Keratinocyte (primary cell): ENCODE results near the gene FAM193B. TPM values are rescaled to one million over a fixed set of nuclear protein-coding genes. Genes with fewer than 3 reads are reported as not detected.
A peak's percentile ranks its signal among the peaks of the same experiment; 100 is the strongest.

Experiments
- DNase-seq: peaks from one replicate; pipeline ENCODE4 v3.0.0-alpha.2; 2011; ENCODE audit warnings: low read depth, missing footprints, low spot score
- FAIRE-seq: peaks from 2 replicates; lab custom pipeline; 2011; peaks lifted over from hg19 to GRCh38; lab: Jason Lieb, UNC
- H2AFZ ChIP-seq: 2 replicates; pipeline ENCODE4 v1.6.0; 2012; ENCODE audit warnings: low read length, control low read depth, inconsistent platforms; ENCODE audit not compliant: control insufficient read depth
- H3K27ac ChIP-seq: 2 replicates; pipeline ENCODE4 v1.5.1; 2011; ENCODE audit warnings: low read length; ENCODE audit not compliant: control insufficient read depth, insufficient read depth
- H3K27me3 ChIP-seq: 3 replicates; pipeline ENCODE4 v1.6.0; 2011; ENCODE audit warnings: low read length; ENCODE audit not compliant: control insufficient read depth, insufficient read depth; ENCODE audit errors: extremely low read depth
- H3K36me3 ChIP-seq, 2 experiments: 2 replicates in 1 of 2; 3 replicates in 1 of 2; pipeline ENCODE4 v1.5.1; 2011; ENCODE audit warnings: low read length in 2 of 2, mild to moderate bottlenecking in 1 of 2; ENCODE audit not compliant: control insufficient read depth in 2 of 2, insufficient read depth in 2 of 2; ENCODE audit errors: extremely low read depth in 1 of 2
- H3K4me1 ChIP-seq: 3 replicates; pipeline ENCODE4 v1.5.1; 2011; ENCODE audit warnings: low read length; ENCODE audit not compliant: control insufficient read depth, insufficient read depth; ENCODE audit errors: extremely low read depth
- H3K4me2 ChIP-seq: 3 replicates; pipeline ENCODE4 v1.6.0; 2011; ENCODE audit warnings: low read depth, low read length; ENCODE audit not compliant: control insufficient read depth, insufficient read depth; ENCODE audit errors: extremely low read depth
- H3K4me3 ChIP-seq, 3 experiments: fragments of 200-600 bp in 1 of 3; sonication (generic) in 1 of 3; 2 replicates in 2 of 3; 3 replicates in 1 of 3; pipeline ENCODE4 v1.5.1; 2011 to 2016; ENCODE audit warnings: low read length in 3 of 3, mild to moderate bottlenecking in 3 of 3, control low read depth in 2 of 3, inconsistent platforms in 1 of 3, low read depth in 1 of 3, mixed read lengths in 1 of 3, mixed run types in 1 of 3, moderate library complexity in 1 of 3; ENCODE audit not compliant: control insufficient read depth in 2 of 3, insufficient read depth in 2 of 3; ENCODE audit errors: extremely low read depth in 1 of 3
- H3K79me2 ChIP-seq: 2 replicates; pipeline ENCODE4 v1.6.0; 2012; ENCODE audit warnings: low read length; ENCODE audit not compliant: control insufficient read depth, insufficient read depth
- H3K9ac ChIP-seq: 3 replicates; pipeline ENCODE4 v1.6.0; 2011; ENCODE audit warnings: low read length; ENCODE audit not compliant: control insufficient read depth, insufficient read depth; ENCODE audit errors: extremely low read depth
- H3K9me1 ChIP-seq: 3 replicates; pipeline ENCODE4 v1.6.0; 2011; ENCODE audit warnings: low read length; ENCODE audit not compliant: control insufficient read depth, insufficient read depth; ENCODE audit errors: extremely low read depth
- H3K9me3 ChIP-seq: 2 replicates; pipeline ENCODE4 v1.5.1; 2012; ENCODE audit warnings: low read depth, low read length; ENCODE audit not compliant: control insufficient read depth
- H4K20me1 ChIP-seq: 3 replicates; pipeline ENCODE4 v1.6.0; 2011; ENCODE audit warnings: low read length; ENCODE audit not compliant: control insufficient read depth, insufficient read depth; ENCODE audit errors: extremely low read depth
- CTCF ChIP-seq, 3 experiments: IDR thresholded peaks in 1 of 3; conservative IDR thresholded peaks in 1 of 3; optimal IDR thresholded peaks in 1 of 3; 2 replicates in 2 of 3; 3 replicates in 1 of 3; pipeline versions ENCODE3 to v1.5.1; 2011; ENCODE audit warnings: low read length in 3 of 3, mild to moderate bottlenecking in 3 of 3, moderate library complexity in 2 of 3, control low read depth in 1 of 3, inconsistent platforms in 1 of 3; ENCODE audit not compliant: insufficient read depth in 2 of 3; ENCODE audit errors: extremely low read depth in 1 of 3
- EZH2 ChIP-seq: IDR thresholded peaks from one replicate; pipeline ENCODE4 v1.6.1; 2012; ENCODE audit warnings: inconsistent platforms, mild to moderate bottlenecking, low read length, moderate library complexity
- dilution Hi-C: fragments of 300-500 bp; cut with MboI; formaldehyde crosslinking; loops from one replicate; pipeline ENCODE4 v1.7.0; 2020; ENCODE audit warnings: low sequenced_read_pairs; ENCODE audit not compliant: extremely low pct_ligation_motif_present
- polyA plus RNA-seq, 5 experiments: library from polyadenylated mRNA; depleted of rRNA in 3 of 5; stranded (reverse) in 3 of 5; stranded (forward) in 1 of 5; unstranded in 1 of 5; fragments of >200 nt; gene quantifications; 1 replicate in 1 of 5; 2 replicates in 3 of 5; 3 replicates in 1 of 5; pipeline versions ENCODE4 v1.2.1 to v1.2.3, GENCODE V29; 2011 to 2012; ENCODE audit warnings: missing spikeins in 2 of 5, low read depth in 1 of 5, low replicate concordance in 1 of 5

FAM193B gene
- polyA plus RNA-seq, 1 donor (not counting 4 experiments of a cell fraction or from before 2014, with no cell fraction given), result 27.5 TPM

GRCh38 chr5:177472460-177473442 lies 81.6 kb downstream of the FAM193B start:
- H3K9me1 ChIP-seq, result peaks cover 10% of the 10 kb centered on the region
- H3K36me3 ChIP-seq, result peaks cover 0 to 2% of the 10 kb centered on the region in 2 experiments
- peaks cover 16% of the 10 kb centered on the region for H4K20me1 ChIP-seq
- H3K9ac ChIP-seq, result peak overlapping the region; percentile 68
- TF ChIP-seq CTCF (optimal IDR thresholded peaks at IDR 0.05 in 1 of 3, IDR thresholded peaks at IDR 0.05 in 1 of 3, conservative IDR thresholded peaks at IDR 0.05 in 1 of 3; ENCODE audit: extremely low read depth in 1 of 3, insufficient read depth in 2 of 3, low read length in 3 of 3) (no peak), EZH2 (no peak)
- H3K9me3 ChIP-seq, result no peaks in the 10 kb centered on the region
- peaks cover 35% of the 10 kb centered on the region for H3K4me1 ChIP-seq
- dilution Hi-C loops, result no loop called here
- no peak for DNase-seq
- no peak overlapping the region for H3K27ac ChIP-seq
- no peak for FAIRE-seq
- peak overlapping the region; percentile 79 for H3K4me2 ChIP-seq
- H2AFZ ChIP-seq, result no peak overlapping the region
- no peaks in the 10 kb centered on the region for H3K27me3 ChIP-seq
- H3K79me2 ChIP-seq, result peaks cover 23% of the 10 kb centered on the region
- peak overlapping the region; percentile 60 to 79 (median 77) for H3K4me3 ChIP-seq

GRCh38 chr5:177471610-177472356 lies 82.6 kb downstream of the FAM193B start:
- H3K4me3 ChIP-seq, result peak overlapping the region; percentile 60 to 79 (median 77)
- TF ChIP-seq EZH2 (no peak), CTCF (optimal IDR thresholded peaks at IDR 0.05 in 1 of 3, IDR thresholded peaks at IDR 0.05 in 1 of 3, conservative IDR thresholded peaks at IDR 0.05 in 1 of 3; ENCODE audit: extremely low read depth in 1 of 3, insufficient read depth in 2 of 3, low read length in 3 of 3) (no peak)
- H3K9ac ChIP-seq, result peak overlapping the region; percentile 68
- H3K27me3 ChIP-seq, result no peaks in the 10 kb centered on the region
- DNase-seq (no peak), FAIRE-seq (no peak)
- H3K9me3 ChIP-seq, result no peaks in the 10 kb centered on the region
- peaks cover 16% of the 10 kb centered on the region for H4K20me1 ChIP-seq
- H2AFZ ChIP-seq, result no peak overlapping the region
- H3K9me1 ChIP-seq, result peaks cover 10% of the 10 kb centered on the region
- H3K4me1 ChIP-seq, result peaks cover 35% of the 10 kb centered on the region
- dilution Hi-C loops, result no loop called here
- H3K4me2 ChIP-seq, result peak overlapping the region; percentile 79
- no peak overlapping the region for H3K27ac ChIP-seq
- H3K36me3 ChIP-seq, result peaks cover 6 to 7% of the 10 kb centered on the region in 2 experiments
- peaks cover 23% of the 10 kb centered on the region for H3K79me2 ChIP-seq
